ENCODE results near the gene ME2.

- TF ChIP-seq, protein P1, sequence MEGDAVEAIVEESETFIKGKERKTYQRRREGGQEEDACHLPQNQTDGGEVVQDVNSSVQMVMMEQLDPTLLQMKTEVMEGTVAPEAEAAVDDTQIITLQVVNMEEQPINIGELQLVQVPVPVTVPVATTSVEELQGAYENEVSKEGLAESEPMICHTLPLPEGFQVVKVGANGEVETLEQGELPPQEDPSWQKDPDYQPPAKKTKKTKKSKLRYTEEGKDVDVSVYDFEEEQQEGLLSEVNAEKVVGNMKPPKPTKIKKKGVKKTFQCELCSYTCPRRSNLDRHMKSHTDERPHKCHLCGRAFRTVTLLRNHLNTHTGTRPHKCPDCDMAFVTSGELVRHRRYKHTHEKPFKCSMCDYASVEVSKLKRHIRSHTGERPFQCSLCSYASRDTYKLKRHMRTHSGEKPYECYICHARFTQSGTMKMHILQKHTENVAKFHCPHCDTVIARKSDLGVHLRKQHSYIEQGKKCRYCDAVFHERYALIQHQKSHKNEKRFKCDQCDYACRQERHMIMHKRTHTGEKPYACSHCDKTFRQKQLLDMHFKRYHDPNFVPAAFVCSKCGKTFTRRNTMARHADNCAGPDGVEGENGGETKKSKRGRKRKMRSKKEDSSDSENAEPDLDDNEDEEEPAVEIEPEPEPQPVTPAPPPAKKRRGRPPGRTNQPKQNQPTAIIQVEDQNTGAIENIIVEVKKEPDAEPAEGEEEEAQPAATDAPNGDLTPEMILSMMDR (conservative IDR thresholded peaks at IDR 0.05; ENCODE audit: low read length) = no peak
- no peak for TF ChIP-seq EZH2phosphoT487 (IDR thresholded peaks at IDR 0.05; ENCODE audit: borderline replicate concordance)
These were observed 27.9 kb downstream of the ME2 start for GRCh38 chr18:50906843-50907242.

Data from Loucy (cell line).